AG04450 (cell line): ENCODE measurements around the gene FAM98A. TPM values are rescaled to one million over a fixed set of nuclear protein-coding genes. Genes with fewer than 3 reads are reported as not detected.

Experiments used
- CTCF ChIA-PET: fragments of 300-600, 350-600 bp; formaldehyde crosslinking; extraction: SDS; loops from one replicate; lab custom pipeline; 2022; ENCODE audit warnings: antibody characterized with exemption, inconsistent platforms; lab: Charles Lee
- POLR2A ChIA-PET: fragments of 350-600 bp; formaldehyde crosslinking; extraction: SDS; loops from one replicate; lab custom pipeline; 2021; ENCODE audit warnings: antibody characterized with exemption, inconsistent platforms; lab: Yijun Ruan, JAX
- DNase-seq: peaks from one replicate; pipeline ENCODE4 v3.0.0-alpha.2; 2011; ENCODE audit warnings: low read depth, low spot score
- H3K27ac ChIP-seq: one replicate; pipeline ENCODE4 v1.5.1; 2012; ENCODE audit warnings: low read depth, low read length, control low read depth
- H3K27me3 ChIP-seq: one replicate; pipeline ENCODE4 v1.6.0; 2012; ENCODE audit warnings: low read length; ENCODE audit not compliant: control insufficient read depth, insufficient read depth
- H3K4me3 ChIP-seq: 2 replicates; pipeline ENCODE4 v1.5.1; 2011; ENCODE audit warnings: mild to moderate bottlenecking, low read depth, low read length, control low read depth
- H3K9me3 ChIP-seq: 2 replicates; pipeline ENCODE4 v1.5.1; 2012; ENCODE audit warnings: low read length; ENCODE audit not compliant: control insufficient read depth, insufficient read depth
- CTCF ChIP-seq: IDR thresholded peaks from 2 replicates; pipeline ENCODE4 v1.5.1; 2011; ENCODE audit warnings: low read depth, low read length, control low read depth, inconsistent platforms
- polyA plus RNA-seq: library from polyadenylated mRNA; depleted of rRNA; stranded (reverse); fragments of >200 nt; gene quantifications from 2 replicates; pipeline ENCODE4 v1.2.3, GENCODE V29; 2011

Gene FAM98A
- polyA plus RNA-seq, 1 experiment, result 156 TPM

DNA sequence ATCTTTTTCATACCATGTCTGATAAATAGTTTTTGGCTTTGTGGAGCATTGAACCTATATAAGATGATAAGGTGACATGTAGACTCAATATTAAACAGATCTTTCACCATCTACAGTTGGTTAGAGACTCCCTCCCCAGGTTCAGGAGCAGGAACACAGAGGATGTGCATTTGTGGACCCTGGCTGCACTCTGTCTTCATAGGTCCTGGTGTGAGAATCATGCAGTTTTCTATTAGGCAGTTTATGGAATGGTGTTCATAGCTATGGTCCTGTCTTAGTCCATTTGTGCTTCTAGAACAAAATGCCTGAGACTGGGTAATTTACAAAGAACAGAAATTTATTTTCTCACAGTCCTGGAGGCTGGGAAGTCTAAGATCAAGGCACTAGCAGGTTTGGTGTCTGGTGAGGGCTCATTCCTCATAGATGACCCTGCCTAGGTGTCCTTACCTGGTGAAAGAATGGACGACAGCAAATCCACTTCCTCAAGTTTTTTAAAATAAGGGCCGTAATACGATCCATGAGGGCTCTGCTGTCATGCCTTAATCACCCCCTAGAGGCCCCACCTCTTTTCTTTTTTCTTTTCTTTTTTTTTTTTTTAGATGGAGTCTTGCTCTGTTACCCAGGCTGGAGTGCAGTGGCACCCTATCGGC, 35.3 kb upstream of the FAM98A start:
- POLR2A ChIA-PET, result no interaction called here
- H3K9me3 ChIP-seq, result no peaks in the 10 kb centered on the region
- H3K27me3 ChIP-seq, result no peaks in the 10 kb centered on the region
- DNase-seq, result no peak
- no peak overlapping the region for H3K27ac ChIP-seq
- no peak for TF ChIP-seq CTCF
- CTCF ChIA-PET, result no interaction called here
- H3K4me3 ChIP-seq, result no peak overlapping the region

GRCh38 chr2:33633315-33633714, 34.2 kb upstream of the FAM98A start:
- Histone ChIP-seq H3K27me3 (no peaks in the 10 kb centered on the region), H3K4me3 (no peak overlapping the region), H3K9me3 (no peaks in the 10 kb centered on the region), H3K27ac (no peak overlapping the region)
- CTCF ChIA-PET, result no interaction called here
- POLR2A ChIA-PET, result no interaction called here
- no peak for DNase-seq
- TF ChIP-seq CTCF, result no peak

- DNase-seq, result no peak
- POLR2A ChIA-PET, result no interaction called here
Measured at GRCh38 chr2:33632831-33633230, 33.7 kb upstream of the FAM98A start.

DNA sequence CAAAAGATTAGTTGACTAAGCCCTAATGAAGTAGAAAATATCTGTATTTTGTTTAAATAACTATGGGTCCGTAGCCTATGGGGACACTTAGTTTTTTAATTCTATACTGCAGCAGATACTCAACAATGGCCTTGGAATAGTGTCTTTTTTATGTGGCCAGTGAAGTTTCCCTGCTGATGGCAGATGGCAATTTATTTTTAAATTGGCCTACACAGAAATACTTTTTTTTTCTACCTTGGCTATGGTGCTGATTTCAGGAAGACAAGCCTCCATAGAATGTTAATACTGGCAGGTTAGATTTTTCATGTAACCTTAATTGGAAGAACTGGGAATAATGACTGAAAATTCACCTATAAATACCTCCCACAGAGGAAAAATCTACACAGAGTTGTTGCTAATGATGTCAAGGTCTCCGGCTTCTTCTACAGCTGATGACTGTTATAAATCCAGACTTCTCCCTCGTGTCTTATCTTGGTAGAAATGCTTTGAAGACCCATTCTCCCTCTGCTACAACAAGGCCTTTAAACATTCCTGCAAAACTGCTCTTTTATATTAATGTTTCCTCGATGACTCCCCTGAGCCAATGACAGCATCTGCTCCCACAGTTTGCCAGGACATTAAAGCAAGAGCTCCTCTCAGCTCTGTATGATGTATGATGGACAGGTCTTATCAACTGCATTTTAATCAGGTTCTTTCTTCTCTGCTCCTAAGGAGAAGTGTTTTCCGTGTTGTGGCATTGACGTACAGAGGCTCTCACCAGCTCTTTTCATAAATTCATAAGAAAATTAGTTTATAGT, 29.1 kb upstream of the FAM98A start:
- H3K27me3 ChIP-seq, result no peaks in the 10 kb centered on the region
- DNase-seq, result no peak
- POLR2A ChIA-PET, result no interaction called here
- no peak overlapping the region for H3K4me3 ChIP-seq
- no peaks in the 10 kb centered on the region for H3K9me3 ChIP-seq
- no peak for TF ChIP-seq CTCF
- no peak overlapping the region for H3K27ac ChIP-seq
- CTCF ChIA-PET, result no interaction called here

More at GRCh38 chr2:33632831-33633230, 33.7 kb upstream of the FAM98A start:
- CTCF ChIA-PET, result no interaction called here
- Histone ChIP-seq H3K27ac (no peak overlapping the region), H3K27me3 (no peaks in the 10 kb centered on the region), H3K4me3 (no peak overlapping the region), H3K9me3 (no peaks in the 10 kb centered on the region)
- TF ChIP-seq CTCF, result no peak

DNA sequence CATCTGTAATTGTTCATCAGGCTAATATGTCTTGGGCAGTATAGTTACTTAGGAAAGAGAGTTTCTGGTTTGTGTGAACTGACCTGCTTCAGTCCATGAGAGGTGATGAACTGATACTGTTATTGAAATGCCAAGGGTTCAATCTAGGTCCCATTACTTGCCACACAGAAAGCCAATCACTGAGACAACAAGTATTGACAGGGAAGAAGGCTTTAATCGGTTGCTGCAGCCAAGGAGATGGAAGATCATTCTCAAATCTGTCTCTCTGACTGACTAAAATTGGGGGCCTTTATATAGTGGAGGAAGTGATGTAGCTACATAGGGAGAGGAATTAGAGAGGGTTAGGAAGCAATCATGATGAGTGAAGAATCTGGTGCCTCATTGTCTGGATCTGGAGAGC, 19.9 kb upstream of the FAM98A start:
- Histone ChIP-seq H3K27me3 (no peaks in the 10 kb centered on the region), H3K9me3 (no peaks in the 10 kb centered on the region), H3K4me3 (no peak overlapping the region), H3K27ac (no peak overlapping the region)
- DNase-seq, result no peak
- CTCF ChIA-PET, result no interaction called here
- TF ChIP-seq CTCF, result no peak
- POLR2A ChIA-PET, result no interaction called here
